Progenitor cell of endocrine pancreas (in vitro differentiated cells): Measurements from ENCODE around the gene LINGO4. TPM values are rescaled to one million over a fixed set of nuclear protein-coding genes. Genes with fewer than 3 reads are reported as not detected.
"Not testable (repeated sequence)": the region's sequence is repeated elsewhere in the genome, so short reads cannot be mapped to it uniquely, and the experiment has no call there.

Experiments used
- DNase-seq: peaks from one replicate; pipeline ENCODE4 v3.0.0; 2021; ENCODE audit warnings: low spot score; ENCODE audit not compliant: unreplicated experiment
- H3K27ac Mint-ChIP-seq: 2 replicates; pipeline ENCODE4 v1.8.0; 2021; ENCODE audit warnings: mild to moderate bottlenecking, moderate library complexity, mixed read lengths
- H3K27me3 Mint-ChIP-seq: 2 replicates; pipeline ENCODE4 v1.8.0; 2021; ENCODE audit warnings: mixed read lengths
- H3K36me3 Mint-ChIP-seq: 2 replicates; pipeline ENCODE4 v1.8.0; 2022; ENCODE audit warnings: mixed read lengths; ENCODE audit not compliant: insufficient read depth
- H3K4me1 Mint-ChIP-seq: 2 replicates; pipeline ENCODE4 v1.8.0; 2021; ENCODE audit warnings: low read depth, mixed read lengths
- H3K4me3 Mint-ChIP-seq: 2 replicates; pipeline ENCODE4 v1.8.0; 2021; ENCODE audit warnings: low read depth, mild to moderate bottlenecking, moderate library complexity, mixed read lengths
- H3K9me3 Mint-ChIP-seq: 2 replicates; pipeline ENCODE4 v1.8.0; 2021; ENCODE audit warnings: low read depth, mixed read lengths
- CTCF ChIP-seq: fragments of 200-600 bp; sonication (generic); IDR thresholded peaks from one replicate; pipeline ENCODE4 v1.5.0; 2021; ENCODE audit warnings: antibody characterized with exemption, mild to moderate bottlenecking; ENCODE audit not compliant: unreplicated experiment
- total RNA-seq: library from RNA; stranded (reverse); gene quantifications from 2 replicates; pipeline ENCODE4 v1.2.1, GENCODE V29; 2021

Gene LINGO4
- total RNA-seq, 1 donor from 2014 or later, result not detected

GRCh38 chr1:151782741-151783140 lies 22.5 kb downstream of the LINGO4 start:
- Mint-ChIP-seq H3K9me3 (no peaks in the 10 kb centered on the region), H3K36me3 (peaks cover 10% of the 10 kb centered on the region), H3K27ac (no peak overlapping the region), H3K4me1 (no peaks in the 10 kb centered on the region), H3K27me3 (no peaks in the 10 kb centered on the region), H3K4me3 (no peak overlapping the region)
- no peak for TF ChIP-seq CTCF
- no peak for DNase-seq

GRCh38 chr1:151782026-151782425 lies 23.2 kb downstream of the LINGO4 start:
- DNase-seq, H3K4me3 Mint-ChIP-seq, H3K27ac Mint-ChIP-seq, H3K9me3 Mint-ChIP-seq, H3K27me3 Mint-ChIP-seq, H3K4me1 Mint-ChIP-seq: not testable (repeated sequence)
- H3K36me3 Mint-ChIP-seq, result peaks cover 11% of the 10 kb centered on the region

- not testable (repeated sequence) for H3K4me3 Mint-ChIP-seq
Measured at GRCh38 chr1:151780736-151781135, 24.5 kb downstream of the LINGO4 start.

GRCh38 chr1:151779852-151780251 lies 25.4 kb downstream of the LINGO4 start:
- no peaks in the 10 kb centered on the region for H3K4me1 Mint-ChIP-seq
- no peak for DNase-seq
- no peaks in the 10 kb centered on the region for H3K27me3 Mint-ChIP-seq
- no peak overlapping the region for H3K4me3 Mint-ChIP-seq
- no peak overlapping the region for H3K27ac Mint-ChIP-seq
- no peaks in the 10 kb centered on the region for H3K9me3 Mint-ChIP-seq
- TF ChIP-seq CTCF, result no peak
- H3K36me3 Mint-ChIP-seq, result peaks cover 21% of the 10 kb centered on the region

More at GRCh38 chr1:151780736-151781135, 24.5 kb downstream of the LINGO4 start:
- not testable (repeated sequence) for DNase-seq, H3K4me1 Mint-ChIP-seq, H3K27me3 Mint-ChIP-seq, H3K27ac Mint-ChIP-seq, H3K9me3 Mint-ChIP-seq
- peaks cover 19% of the 10 kb centered on the region for H3K36me3 Mint-ChIP-seq

- no peaks in the 10 kb centered on the region for H3K27me3 Mint-ChIP-seq
- no peak for TF ChIP-seq CTCF
- no peak overlapping the region for H3K27ac Mint-ChIP-seq
- no peaks in the 10 kb centered on the region for H3K4me1 Mint-ChIP-seq
- H3K36me3 Mint-ChIP-seq, result peaks cover 23% of the 10 kb centered on the region
- H3K4me3 Mint-ChIP-seq, result no peak overlapping the region
- no peak for DNase-seq
- no peaks in the 10 kb centered on the region for H3K9me3 Mint-ChIP-seq
Measured at GRCh38 chr1:151777317-151777716, 27.9 kb downstream of the LINGO4 start.

GRCh38 chr1:151776665-151777062 lies 28.6 kb downstream of the LINGO4 start:
- no peaks in the 10 kb centered on the region for H3K27me3 Mint-ChIP-seq
- TF ChIP-seq CTCF, result no peak
- no peak overlapping the region for H3K4me3 Mint-ChIP-seq
- no peak for DNase-seq
- H3K4me1 Mint-ChIP-seq, result no peaks in the 10 kb centered on the region
- peaks cover 23% of the 10 kb centered on the region for H3K36me3 Mint-ChIP-seq
- H3K27ac Mint-ChIP-seq, result no peak overlapping the region
- H3K9me3 Mint-ChIP-seq, result no peaks in the 10 kb centered on the region
